Spleen (tissue), 11 donors: Measurements from ENCODE around the gene TRIM22. TPM values are rescaled to one million over a fixed set of nuclear protein-coding genes. Genes with fewer than 3 reads are reported as not detected.
A peak's percentile ranks its signal among the peaks of the same experiment; 100 is the strongest.
"Not testable (repeated sequence)": the region's sequence is repeated elsewhere in the genome, so short reads cannot be mapped to it uniquely, and the experiment has no call there.

Source experiments
- DNase-seq: peaks from one replicate; pipeline ENCODE4 v3.0.0-alpha.2; 2020
- H3K27ac ChIP-seq, 8 donors: fragments of 200-600 bp; sonication (generic) in 7 of 8; 1 replicate in 4 of 8; 2 replicates in 4 of 8; pipeline versions ENCODE4 v1.5.0 to v1.8.0; 2016 to 2021; ENCODE audit warnings: inconsistent platforms in 4 of 8, mild to moderate bottlenecking in 4 of 8, moderate library complexity in 1 of 8
- H3K27me3 ChIP-seq, 7 donors: fragments of 200-600 bp; sonication (generic) in 6 of 7; replicated peaks in 1 of 7; 1 replicate in 4 of 7; 2 replicates in 3 of 7; pipeline versions ENCODE4 v1.5.0 to v1.8.0; 2016 to 2021; ENCODE audit warnings: inconsistent platforms in 3 of 7, mild to moderate bottlenecking in 1 of 7
- H3K36me3 ChIP-seq, 6 donors: fragments of 200-600 bp; sonication (generic) in 5 of 6; 1 replicate in 4 of 6; 2 replicates in 2 of 6; pipeline versions ENCODE4 v1.5.0 to v1.8.0; 2016 to 2021; ENCODE audit warnings: inconsistent platforms in 2 of 6
- H3K4me1 ChIP-seq, 6 donors: fragments of 200-600 bp; sonication (generic) in 5 of 6; 1 replicate in 3 of 6; 2 replicates in 3 of 6; pipeline versions ENCODE4 v1.5.0 to v1.8.0; 2016 to 2021; ENCODE audit warnings: inconsistent platforms in 3 of 6
- H3K4me3 ChIP-seq, 8 donors: fragments of 200-600 bp; sonication (generic) in 7 of 8; 1 replicate in 4 of 8; 2 replicates in 4 of 8; pipeline versions ENCODE4 v1.5.0 to v1.8.0; 2016 to 2021; ENCODE audit warnings: inconsistent platforms in 4 of 8, mild to moderate bottlenecking in 4 of 8, moderate library complexity in 2 of 8
- H3K9me3 ChIP-seq, 8 donors: fragments of 200-600 bp; sonication (generic) in 7 of 8; 1 replicate in 4 of 8; 2 replicates in 4 of 8; pipeline versions ENCODE4 v1.5.0 to v1.8.0; 2016 to 2021; ENCODE audit warnings: inconsistent platforms in 4 of 8
- POLR2A ChIP-seq, 3 donors: fragments of 450-650 bp; IDR thresholded peaks; one replicate each; pipeline ENCODE4 v1.5.1; 2017; ENCODE audit warnings: antibody characterized with exemption in 3 of 3, mild to moderate bottlenecking in 1 of 3
- POLR2AphosphoS5 ChIP-seq, 3 donors: sonication (generic); formaldehyde crosslinking; IDR thresholded peaks; one replicate each; pipeline ENCODE4 v1.5.1; 2017; ENCODE audit warnings: antibody characterized with exemption in 3 of 3
- WGBS, 5 donors: extraction: QIAGEN DNeasy Blood & Tissue Kit in 3 of 5; methylation state at CpG; one replicate each; pipeline versions ENCODE4 v1.1.5 to v1.1.7; 2013 to 2018; 5-methylcytosine and 5-hydroxymethylcytosine counted together
- intact Hi-C: fragments of 100-400 bp; cut with DNase I; formaldehyde crosslinking; loops from one replicate; pipeline ENCODE4 v1.15.0; 2023; ENCODE audit warnings: low total_unique reads
- polyA plus RNA-seq, 3 donors: library from polyadenylated mRNA; stranded (reverse); fragments of 200-250 nt; gene quantifications; one replicate each; pipeline ENCODE4 v1.2.1, GENCODE V29; 2013
- total RNA-seq, 7 donors: library from RNA; depleted of rRNA in 3 of 7; stranded (reverse); fragments of >200 nt in 3 of 7; fragmentation: NEBNext Ultra II Directional in 4 of 7; extraction: Animal tissue kit (Norgen Biotek cat#: 25700) in 4 of 7; gene quantifications; one replicate each; pipeline versions ENCODE4 v1.1.0 to v1.2.1, GENCODE V29; 2016 to 2021
- TF ChIP-seq, protein P1 (sequence below), 11 experiments: fragments of 200-600 bp in 7 of 11; fragments of 450-650 bp in 4 of 11; sonication (generic) in 4 of 11; IDR thresholded peaks in 8 of 11; conservative IDR thresholded peaks in 3 of 11; 1 replicate in 7 of 11; 2 replicates in 4 of 11; pipeline versions ENCODE4 v1.4.0 to v1.8.0; 2016 to 2021; ENCODE audit warnings: antibody characterized with exemption in 11 of 11, inconsistent platforms in 4 of 11, mild to moderate bottlenecking in 1 of 11
- donor health status: healthy with polysubstance abuse.
- donor health status: DM: no; HTN: no; CAD: no; lungs with moderate emphysema.
- donor health status: DM: no; HTN: no; CAD: no.
- donor health status: Bipolar disorder and iron deficiency.
- donor health status: healthy.
- donor health status: DM: no; HTN: no; CAD: no.
- donor health status: DM: yes; HTN: yes; CAD: no.

Gene TRIM22
- total and polyA plus RNA-seq, 10 donors: 152 to 336 (median 253) TPM

DNA sequence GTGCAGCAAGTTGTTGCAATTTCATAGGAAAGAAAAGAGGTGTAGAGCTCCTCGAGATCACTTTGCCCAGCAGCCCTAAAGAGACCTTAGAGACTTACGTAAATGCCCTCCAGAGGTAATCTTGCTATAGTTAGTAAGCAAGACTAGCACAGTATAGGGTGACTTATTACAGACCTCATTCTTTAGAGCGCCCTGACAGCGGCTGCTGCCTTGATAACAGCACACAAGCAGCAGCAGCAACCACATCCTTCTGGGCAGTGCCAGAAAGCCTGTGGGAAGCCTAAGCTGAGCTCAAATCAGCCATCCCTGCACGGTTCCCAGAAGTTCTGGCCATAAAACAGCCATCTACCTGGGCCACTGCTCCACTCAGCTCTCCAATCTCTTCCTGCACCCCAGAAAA is 24.1 kb downstream of the TRIM22 start:
- H3K27ac ChIP-seq: no peak overlapping the region
- intact Hi-C loops: no loop called here
- TF ChIP-seq POLR2AphosphoS5 (IDR thresholded peaks at IDR 0.05) (peak in 1 of 3 donors; percentile 3), POLR2A (IDR thresholded peaks at IDR 0.05) (no peak)
- WGBS, 5 donors: 44 to 76% (median 52%) methylated on average over 3 to 5 of the region's 5 CpGs
- no peaks in the 10 kb centered on the region for H3K4me1 ChIP-seq
- no peak for DNase-seq
- peaks cover 0 to 11% (median 5%) of the 10 kb centered on the region in 8 donors for H3K9me3 ChIP-seq
- no peak overlapping the region for H3K4me3 ChIP-seq
- H3K27me3 ChIP-seq: no peaks in the 10 kb centered on the region
- H3K36me3 ChIP-seq: peaks cover 0 to 37% (median 15%) of the 10 kb centered on the region in 6 donors

GRCh38 chr11:5716518-5716917 is 26.9 kb downstream of the TRIM22 start:
- DNase-seq, H3K27ac ChIP-seq, intact Hi-C loops, H3K27me3 ChIP-seq, H3K4me3 ChIP-seq, H3K4me1 ChIP-seq: not testable (repeated sequence)
- Histone ChIP-seq H3K36me3 (peaks cover 0 to 22% (median 0%) of the 10 kb centered on the region in 6 donors), H3K9me3 (peaks cover 0 to 11% (median 5%) of the 10 kb centered on the region in 8 donors)
- 50 to 100% (median 88%) methylated on average over 1 of the region's 1 CpG for WGBS, 5 donors

GRCh38 chr11:5719703-5720495 is 30.3 kb downstream of the TRIM22 start:
- Histone ChIP-seq H3K9me3 (peaks cover 0 to 11% (median 5%) of the 10 kb centered on the region in 8 donors), H3K27ac (no peak overlapping the region), H3K4me3 (no peak overlapping the region), H3K36me3 (peaks cover 0 to 13% (median 0%) of the 10 kb centered on the region in 6 donors), H3K4me1 (no peaks in the 10 kb centered on the region), H3K27me3 (no peaks in the 10 kb centered on the region)
- WGBS, 5 donors: 81 to 96% (median 91%) methylated on average over 3 of the region's 3 CpGs
- intact Hi-C loops: no loop called here
- TF ChIP-seq, protein P1, sequence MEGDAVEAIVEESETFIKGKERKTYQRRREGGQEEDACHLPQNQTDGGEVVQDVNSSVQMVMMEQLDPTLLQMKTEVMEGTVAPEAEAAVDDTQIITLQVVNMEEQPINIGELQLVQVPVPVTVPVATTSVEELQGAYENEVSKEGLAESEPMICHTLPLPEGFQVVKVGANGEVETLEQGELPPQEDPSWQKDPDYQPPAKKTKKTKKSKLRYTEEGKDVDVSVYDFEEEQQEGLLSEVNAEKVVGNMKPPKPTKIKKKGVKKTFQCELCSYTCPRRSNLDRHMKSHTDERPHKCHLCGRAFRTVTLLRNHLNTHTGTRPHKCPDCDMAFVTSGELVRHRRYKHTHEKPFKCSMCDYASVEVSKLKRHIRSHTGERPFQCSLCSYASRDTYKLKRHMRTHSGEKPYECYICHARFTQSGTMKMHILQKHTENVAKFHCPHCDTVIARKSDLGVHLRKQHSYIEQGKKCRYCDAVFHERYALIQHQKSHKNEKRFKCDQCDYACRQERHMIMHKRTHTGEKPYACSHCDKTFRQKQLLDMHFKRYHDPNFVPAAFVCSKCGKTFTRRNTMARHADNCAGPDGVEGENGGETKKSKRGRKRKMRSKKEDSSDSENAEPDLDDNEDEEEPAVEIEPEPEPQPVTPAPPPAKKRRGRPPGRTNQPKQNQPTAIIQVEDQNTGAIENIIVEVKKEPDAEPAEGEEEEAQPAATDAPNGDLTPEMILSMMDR (IDR thresholded peaks at IDR 0.05 in 8 of 11, conservative IDR thresholded peaks at IDR 0.05 in 3 of 11): no peak
- TF ChIP-seq POLR2AphosphoS5 (IDR thresholded peaks at IDR 0.05): no peak
- TF ChIP-seq POLR2A (IDR thresholded peaks at IDR 0.05): no peak
- no peak for DNase-seq

- Histone ChIP-seq H3K36me3 (peaks cover 0 to 20% (median 0%) of the 10 kb centered on the region in 6 donors), H3K9me3 (peaks cover 0 to 4% (median 0%) of the 10 kb centered on the region in 8 donors), H3K4me3 (no peak overlapping the region), H3K4me1 (no peaks in the 10 kb centered on the region), H3K27me3 (no peaks in the 10 kb centered on the region), H3K27ac (no peak overlapping the region)
- DNase-seq: no peak
- WGBS, 5 donors: 82 to 91% (median 86%) methylated on average over 2 of the region's 2 CpGs
- intact Hi-C loops: no loop called here
- TF ChIP-seq, protein P1 (IDR thresholded peaks at IDR 0.05 in 8 of 11, conservative IDR thresholded peaks at IDR 0.05 in 3 of 11): no peak
- TF ChIP-seq POLR2AphosphoS5 (IDR thresholded peaks at IDR 0.05) (no peak), POLR2A (IDR thresholded peaks at IDR 0.05) (no peak)
Observed at GRCh38 chr11:5722622-5723021, 33.0 kb downstream of the TRIM22 start.

GRCh38 chr11:5726351-5726750 is 36.8 kb downstream of the TRIM22 start:
- Histone ChIP-seq H3K27me3 (no peaks in the 10 kb centered on the region), H3K36me3 (peaks cover 0 to 7% (median 0%) of the 10 kb centered on the region in 6 donors), H3K9me3 (no peaks in the 10 kb centered on the region), H3K4me3 (no peak overlapping the region), H3K27ac (no peak overlapping the region), H3K4me1 (no peaks in the 10 kb centered on the region)
- 86 to 100% (median 94%) methylated on average over 1 of the region's 1 CpG for WGBS, 5 donors
- TF ChIP-seq POLR2A (IDR thresholded peaks at IDR 0.05) (no peak), POLR2AphosphoS5 (IDR thresholded peaks at IDR 0.05) (no peak)
- TF ChIP-seq, protein P1 (IDR thresholded peaks at IDR 0.05 in 8 of 11, conservative IDR thresholded peaks at IDR 0.05 in 3 of 11): no peak
- intact Hi-C loops: no loop called here
- DNase-seq: no peak
